ENCODE measurements around the gene ASTN2.

Gene ASTN2

DNA sequence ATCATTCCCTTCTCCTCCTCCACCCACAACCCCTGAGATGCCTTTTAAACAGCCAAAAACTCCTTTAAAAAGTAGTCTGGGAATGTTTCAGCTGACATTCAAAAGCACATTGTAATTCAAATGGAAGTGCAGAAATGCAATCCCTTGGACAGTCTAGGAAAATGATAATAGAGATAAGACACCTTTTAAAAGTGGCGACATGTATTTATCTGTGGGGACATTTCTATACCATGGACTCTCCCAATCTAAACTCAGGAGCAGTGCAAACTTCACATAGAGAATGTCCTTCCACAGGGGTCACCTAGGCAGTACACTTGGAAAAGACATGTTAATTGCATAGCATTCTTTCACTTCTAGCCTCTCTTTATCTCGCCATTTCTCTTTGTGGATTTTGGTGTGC is 694.7 kb downstream of the ASTN2 start:
- H3K4me3 ChIP-seq: no peak overlapping the region
- peaks cover 0 to 18% (median 0%) of the 10 kb centered on the region in 11 experiments; a peak in 2 of 22 replicates for H3K36me3 ChIP-seq
- TF ChIP-seq Cebpa-rat (IDR thresholded peaks at IDR 0.05): no peak
- H3K4me1 ChIP-seq: peaks cover 6 to 21% (median 13%) of the 10 kb centered on the region in 10 experiments; a peak in 18 of 20 replicates
- H3K9ac ChIP-seq: no peak overlapping the region
- peak overlapping the region in 1 of 11 experiments; percentile 3; a peak in 2 of 22 replicates for H3K4me2 ChIP-seq
- H3K27ac ChIP-seq: no peak overlapping the region
- H3K9me3 ChIP-seq (replicated peaks in 1 of 11): no peaks in the 10 kb centered on the region
- H4K20me1 ChIP-seq: no peaks in the 10 kb centered on the region
- 0 out of 22 replicates have a peak, but pooled peaks cover 0 to 3% (median 0%) of the 10 kb centered on the region in 11 experiments for H3K27me3 ChIP-seq

DNA sequence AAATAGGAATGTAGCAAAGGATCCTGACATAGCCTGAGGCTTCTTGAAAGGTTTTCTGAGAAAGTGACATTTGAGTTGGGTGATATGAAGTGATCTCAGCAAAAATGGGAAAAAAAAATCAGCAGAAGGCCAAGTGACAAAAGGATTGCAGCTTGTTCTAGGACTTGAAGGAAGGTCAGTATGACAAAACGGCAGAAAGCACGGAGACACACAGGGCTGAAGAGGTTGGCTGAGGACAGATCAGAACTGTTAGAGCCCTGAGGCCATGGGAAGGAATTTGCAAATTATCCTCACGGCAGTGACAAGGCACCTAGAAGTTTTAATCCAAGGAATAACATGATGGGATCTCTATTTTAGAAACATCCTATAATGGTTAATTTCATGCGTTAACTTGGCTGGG is 696.7 kb downstream of the ASTN2 start:
- peaks cover 6 to 21% (median 13%) of the 10 kb centered on the region in 10 experiments; a peak in 18 of 20 replicates for H3K4me1 ChIP-seq
- H3K36me3 ChIP-seq: peaks cover 0 to 14% (median 0%) of the 10 kb centered on the region in 11 experiments; a peak in 1 of 22 replicates
- H3K9ac ChIP-seq: no peak overlapping the region
- H4K20me1 ChIP-seq: no peaks in the 10 kb centered on the region
- no peak overlapping the region for H3K27ac ChIP-seq
- 0 out of 22 replicates have a peak, but pooled peaks cover 0 to 3% (median 0%) of the 10 kb centered on the region in 11 experiments for H3K27me3 ChIP-seq
- H3K9me3 ChIP-seq (replicated peaks in 1 of 11): no peaks in the 10 kb centered on the region
- H3K4me3 ChIP-seq: no peak overlapping the region
- no peak for TF ChIP-seq Cebpa-rat (IDR thresholded peaks at IDR 0.05)
- peak overlapping the region in 1 of 11 experiments; percentile 72; a peak in 3 of 22 replicates for H3K4me2 ChIP-seq

DNA sequence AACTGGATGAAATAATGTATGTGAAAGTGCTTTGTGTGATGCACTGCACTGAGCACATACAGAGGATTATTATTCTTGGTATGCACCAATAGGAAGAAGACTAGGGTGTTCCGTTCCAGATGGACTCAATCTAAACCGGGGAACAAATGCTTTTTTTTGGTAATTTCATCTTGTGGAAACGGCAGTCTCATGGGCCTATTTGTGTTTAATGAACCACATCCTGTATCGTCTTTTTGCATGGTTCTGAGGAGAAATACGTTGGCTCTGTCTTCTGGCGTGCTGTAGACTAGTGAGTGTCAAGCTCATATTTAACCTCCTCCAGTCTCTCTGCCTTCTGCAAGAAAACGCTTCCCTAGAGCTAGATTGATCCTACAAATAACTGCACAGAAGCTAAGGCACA is 697.7 kb downstream of the ASTN2 start:
- H4K20me1 ChIP-seq: no peaks in the 10 kb centered on the region
- peak overlapping the region; percentile 13 to 75 (median 54); a peak in 21 of 22 replicates for H3K4me2 ChIP-seq
- H3K9me3 ChIP-seq (replicated peaks in 1 of 11): no peaks in the 10 kb centered on the region
- no peak overlapping the region for H3K9ac ChIP-seq
- TF ChIP-seq Cebpa-rat (IDR thresholded peaks at IDR 0.05): no peak
- peaks cover 0 to 14% (median 0%) of the 10 kb centered on the region in 11 experiments; a peak in 1 of 22 replicates for H3K36me3 ChIP-seq
- H3K4me1 ChIP-seq: peaks cover 6 to 21% (median 13%) of the 10 kb centered on the region in 10 experiments; a peak in 18 of 20 replicates
- H3K4me3 ChIP-seq: no peak overlapping the region
- H3K27ac ChIP-seq: no peak overlapping the region
- H3K27me3 ChIP-seq: 0 out of 22 replicates have a peak, but pooled peaks cover 0 to 3% (median 0%) of the 10 kb centered on the region in 11 experiments

DNA sequence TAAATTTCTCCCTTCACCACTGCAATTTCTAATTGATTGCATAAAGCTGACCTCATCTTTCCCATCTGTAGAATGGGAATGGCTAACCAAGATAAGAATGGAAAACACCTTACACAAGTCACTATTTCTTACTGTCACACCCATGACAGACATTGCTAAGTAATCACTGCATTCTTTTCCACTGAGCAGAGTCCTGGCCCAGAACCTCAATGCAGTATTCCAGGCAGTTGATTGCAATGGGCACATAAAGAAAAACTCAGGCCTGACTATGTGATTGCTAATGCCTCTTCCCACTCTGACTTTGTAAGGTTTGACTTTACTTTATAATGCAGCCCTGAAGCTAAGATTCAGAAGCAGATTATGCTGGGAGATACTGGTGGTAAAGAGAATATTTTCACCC is 698.4 kb downstream of the ASTN2 start:
- H3K9ac ChIP-seq: no peak overlapping the region
- H3K4me2 ChIP-seq: peak overlapping the region in 9 of 11 experiments; percentile 46 to 75 (median 55); a peak in 18 of 22 replicates
- no peak for TF ChIP-seq Cebpa-rat (IDR thresholded peaks at IDR 0.05)
- 0 out of 22 replicates have a peak, but pooled peaks cover 0 to 3% (median 0%) of the 10 kb centered on the region in 11 experiments for H3K27me3 ChIP-seq
- H3K36me3 ChIP-seq: peaks cover 0 to 14% (median 0%) of the 10 kb centered on the region in 11 experiments; a peak in 1 of 22 replicates
- no peak overlapping the region for H3K27ac ChIP-seq
- peaks cover 6 to 21% (median 13%) of the 10 kb centered on the region in 10 experiments; a peak in 18 of 20 replicates for H3K4me1 ChIP-seq
- H3K9me3 ChIP-seq (replicated peaks in 1 of 11): no peaks in the 10 kb centered on the region
- no peaks in the 10 kb centered on the region for H4K20me1 ChIP-seq
- H3K4me3 ChIP-seq: no peak overlapping the region

DNA sequence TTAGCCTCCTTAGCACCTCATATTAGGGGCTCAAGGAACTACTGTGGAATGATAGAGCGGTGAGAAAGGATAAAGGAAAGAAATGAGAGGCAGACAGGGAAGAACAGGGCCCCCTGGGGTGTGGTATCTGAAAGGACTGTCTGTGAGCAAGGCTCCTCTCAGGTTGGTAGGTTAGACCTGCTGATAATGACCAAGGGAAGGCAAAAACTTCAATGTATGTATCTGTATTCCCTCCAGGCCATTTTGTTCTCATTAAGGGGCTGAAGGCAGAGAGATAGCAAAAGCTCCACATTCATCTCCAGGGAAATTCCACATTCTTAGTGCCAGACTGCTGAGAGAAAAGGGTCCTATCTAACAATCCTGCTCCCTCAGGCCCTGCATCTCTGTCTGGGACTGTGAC is 699.1 kb downstream of the ASTN2 start:
- Histone ChIP-seq H3K4me1 (peaks cover 6 to 21% (median 13%) of the 10 kb centered on the region in 10 experiments; a peak in 18 of 20 replicates), H3K9ac (no peak overlapping the region), H3K9me3 (replicated peaks in 1 of 11) (no peaks in the 10 kb centered on the region), H3K4me2 (no peak overlapping the region), H3K27me3 (0 out of 22 replicates have a peak, but pooled peaks cover 0 to 3% (median 0%) of the 10 kb centered on the region in 11 experiments), H3K36me3 (peaks cover 0 to 14% (median 0%) of the 10 kb centered on the region in 11 experiments; a peak in 1 of 22 replicates), H4K20me1 (no peaks in the 10 kb centered on the region), H3K27ac (no peak overlapping the region), H3K4me3 (no peak overlapping the region)
- no peak for TF ChIP-seq Cebpa-rat (IDR thresholded peaks at IDR 0.05)

DNA sequence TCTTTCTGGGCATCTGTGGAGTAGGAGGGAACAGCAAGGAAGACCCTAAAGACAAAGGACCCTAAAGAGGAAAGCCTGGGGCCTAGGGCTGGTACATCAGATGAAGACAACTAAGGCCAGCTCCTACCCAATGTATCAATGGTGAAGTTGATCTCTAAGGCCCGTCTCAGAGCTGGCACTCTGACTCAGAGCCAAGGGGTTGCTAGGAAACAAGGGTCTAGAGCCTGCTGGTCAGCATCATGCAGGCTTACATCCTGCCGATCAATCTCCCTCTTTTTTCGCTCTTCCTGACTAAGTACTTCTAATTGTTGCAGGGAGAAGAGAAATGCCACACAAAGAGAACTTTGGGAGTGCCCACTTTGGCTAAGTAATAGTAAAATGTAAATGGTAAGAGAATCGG is 701.6 kb downstream of the ASTN2 start:
- H3K27me3 ChIP-seq: 0 out of 22 replicates have a peak, but pooled peaks cover 0 to 3% (median 0%) of the 10 kb centered on the region in 11 experiments
- 0 out of 22 replicates have a peak, but pooled peaks cover 0 to 5% (median 0%) of the 10 kb centered on the region in 11 experiments for H3K36me3 ChIP-seq
- H3K9me3 ChIP-seq (replicated peaks in 1 of 11): no peaks in the 10 kb centered on the region
- no peak overlapping the region for H3K9ac ChIP-seq
- no peak overlapping the region for H3K4me2 ChIP-seq
- no peak overlapping the region for H3K27ac ChIP-seq
- no peak for TF ChIP-seq Cebpa-rat (IDR thresholded peaks at IDR 0.05)
- H4K20me1 ChIP-seq: peaks cover 0 to 4% (median 0%) of the 10 kb centered on the region in 11 experiments; a peak in 1 of 22 replicates
- H3K4me1 ChIP-seq: peaks cover 6 to 17% (median 13%) of the 10 kb centered on the region in 10 experiments; a peak in 18 of 20 replicates
- no peak overlapping the region for H3K4me3 ChIP-seq

DNA sequence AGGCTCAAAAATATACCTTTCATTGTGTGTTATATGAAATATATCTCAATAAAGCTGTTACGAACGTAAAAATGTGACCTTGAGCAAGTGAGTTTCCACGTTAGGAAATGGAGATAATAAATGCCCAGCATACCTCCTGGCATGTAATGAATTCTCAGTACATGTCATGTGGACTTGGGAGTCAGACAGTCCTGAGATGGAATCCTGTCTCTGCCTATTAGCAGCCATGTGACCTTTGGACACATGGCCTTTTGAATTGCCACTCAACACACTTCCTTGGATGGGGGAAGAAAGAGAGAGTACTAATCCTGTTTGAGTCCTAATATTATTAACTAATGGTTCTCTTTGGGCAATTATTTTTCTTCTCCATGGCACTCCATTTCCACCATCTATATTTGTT is 702.1 kb downstream of the ASTN2 start:
- H3K9me3 ChIP-seq (replicated peaks in 1 of 11): no peaks in the 10 kb centered on the region
- H3K27me3 ChIP-seq: 0 out of 22 replicates have a peak, but pooled peaks cover 0 to 3% (median 0%) of the 10 kb centered on the region in 11 experiments
- peaks cover 0 to 4% (median 0%) of the 10 kb centered on the region in 11 experiments; a peak in 1 of 22 replicates for H4K20me1 ChIP-seq
- no peak overlapping the region for H3K4me3 ChIP-seq
- no peak overlapping the region for H3K9ac ChIP-seq
- peaks cover 6 to 16% (median 13%) of the 10 kb centered on the region in 10 experiments; a peak in 18 of 20 replicates for H3K4me1 ChIP-seq
- no peak overlapping the region for H3K4me2 ChIP-seq
- no peak overlapping the region for H3K27ac ChIP-seq
- no peak for TF ChIP-seq Cebpa-rat (IDR thresholded peaks at IDR 0.05)
- no peaks in the 10 kb centered on the region for H3K36me3 ChIP-seq

DNA sequence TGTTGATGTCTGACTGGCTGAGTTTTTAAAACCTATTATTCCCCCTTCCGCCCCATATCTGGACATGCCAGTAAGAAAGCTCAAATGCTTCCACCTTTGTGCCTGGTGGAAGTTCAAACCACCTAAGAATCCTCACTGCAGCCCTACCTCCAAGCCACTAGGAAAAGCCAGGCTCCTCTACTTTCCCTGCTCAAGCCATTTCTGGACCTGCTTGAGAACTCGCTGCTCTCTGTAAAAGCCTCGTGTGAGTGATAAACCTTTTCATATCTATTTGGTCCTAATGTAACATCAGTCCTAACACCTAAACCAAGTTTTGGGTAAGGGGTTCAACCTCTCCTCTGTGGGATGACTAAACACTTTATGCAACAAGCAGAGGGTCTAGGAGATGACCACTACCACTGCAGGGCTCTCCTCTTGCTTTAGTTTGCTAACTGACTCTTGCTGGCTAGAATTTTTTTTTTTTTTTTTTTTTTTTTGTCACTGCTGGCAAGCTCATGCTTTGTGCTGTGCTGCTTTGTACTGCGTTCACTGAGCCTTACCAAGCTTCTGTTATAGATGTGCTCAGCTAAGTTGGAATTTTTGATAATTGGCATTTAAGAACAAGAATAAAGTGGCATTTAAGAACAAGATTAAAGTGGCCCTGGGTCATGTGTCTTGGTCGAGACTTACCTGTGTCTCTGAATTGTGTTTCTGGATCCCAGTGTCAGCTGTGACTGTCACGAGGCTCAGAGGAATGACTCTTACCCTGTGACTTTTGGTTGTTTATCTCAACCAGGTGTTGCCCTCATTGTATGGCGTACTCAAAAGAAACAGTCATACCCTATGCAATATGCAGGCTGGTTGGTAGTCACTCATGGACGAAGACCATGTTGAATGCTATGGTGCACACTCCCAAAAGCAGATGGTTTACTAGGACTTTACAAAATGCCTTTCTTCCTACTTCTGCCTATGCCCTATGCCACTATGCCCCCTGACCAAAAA is 708.3 kb downstream of the ASTN2 start:
- H3K4me3 ChIP-seq: no peak overlapping the region
- H3K4me1 ChIP-seq: no peaks in the 10 kb centered on the region
- H3K9ac ChIP-seq: no peak overlapping the region
- no peak overlapping the region for H3K27ac ChIP-seq
- peaks cover 0 to 13% (median 12%) of the 10 kb centered on the region in 11 experiments; a peak in 16 of 22 replicates for H3K9me3 ChIP-seq (replicated peaks in 1 of 11)
- peaks cover 0 to 21% (median 0%) of the 10 kb centered on the region in 11 experiments; a peak in 4 of 22 replicates for H4K20me1 ChIP-seq
- H3K36me3 ChIP-seq: peaks cover 7 to 27% (median 13%) of the 10 kb centered on the region in 11 experiments; a peak in 19 of 22 replicates
- no peak overlapping the region for H3K4me2 ChIP-seq
- no peaks in the 10 kb centered on the region for H3K27me3 ChIP-seq
- no peak for TF ChIP-seq Cebpa-rat (IDR thresholded peaks at IDR 0.05)

Data from BLaER1 treated with 17β-estradiol and CSF1 and Interleukin-3, amounts not matched to agents 10 nM and 100 nM (cell line).